ENCODE measurements around the gene WEE2.

WEE2 gene

GRCh38 chr7:141693082-141693481 lies 15.1 kb upstream of the WEE2 start:
- no peak overlapping the region for H3K4me3 ChIP-seq (ENCODE audit: low read length)
- H3K79me2 ChIP-seq (ENCODE audit: control insufficient read depth, low read length) = no peaks in the 10 kb centered on the region
- no peak overlapping the region for H3K4me2 ChIP-seq (ENCODE audit: low read length)
- H3K27me3 ChIP-seq (ENCODE audit: control insufficient read depth, low read length) = peaks cover 16% of the 10 kb centered on the region
- H4K20me1 ChIP-seq (ENCODE audit: control insufficient read depth, insufficient read depth, low read depth, low read length) = no peaks in the 10 kb centered on the region
- no peak for TF ChIP-seq CTCF (IDR thresholded peaks at IDR 0.05; ENCODE audit: low read depth, low read length, poor library complexity, severe bottlenecking)
- TF ChIP-seq EZH2phosphoT487 (IDR thresholded peaks at IDR 0.05; ENCODE audit: borderline replicate concordance, low read length) = no peak
- H3K9me2 ChIP-seq (replicated peaks; ENCODE audit: control insufficient read depth, low read length) = no peaks in the 10 kb centered on the region
- no peaks in the 10 kb centered on the region for H3F3A ChIP-seq (ENCODE audit: control insufficient read depth, insufficient read depth)
- no peaks in the 10 kb centered on the region for H3K9me3 ChIP-seq (ENCODE audit: control insufficient read depth, insufficient read depth, low read length)
- H3K36me3 ChIP-seq (ENCODE audit: control insufficient read depth, low read length) = no peaks in the 10 kb centered on the region
- peaks cover 8% of the 10 kb centered on the region; the same call in 1 of the 2 replicates for H3K4me1 ChIP-seq (ENCODE audit: control insufficient read depth, low read length)
- no peak overlapping the region for H3K27ac ChIP-seq (ENCODE audit: low read depth, low read length)

GRCh38 chr7:141695803-141696289 lies 12.3 kb upstream of the WEE2 start:
- TF ChIP-seq CTCF (IDR thresholded peaks at IDR 0.05; ENCODE audit: low read depth, low read length, poor library complexity, severe bottlenecking) (no peak), EZH2phosphoT487 (IDR thresholded peaks at IDR 0.05; ENCODE audit: borderline replicate concordance, low read length) (no peak)
- Histone ChIP-seq H3K4me1 (ENCODE audit: control insufficient read depth, low read length) (peaks cover 34% of the 10 kb centered on the region), H4K20me1 (ENCODE audit: control insufficient read depth, insufficient read depth, low read depth, low read length) (no peaks in the 10 kb centered on the region), H3K9me2 (replicated peaks; ENCODE audit: control insufficient read depth, low read length) (no peaks in the 10 kb centered on the region), H3K27ac (ENCODE audit: low read depth, low read length) (no peak overlapping the region), H3F3A (ENCODE audit: control insufficient read depth, insufficient read depth) (no peaks in the 10 kb centered on the region), H3K4me2 (ENCODE audit: low read length) (no peak overlapping the region), H3K4me3 (ENCODE audit: low read length) (no peak overlapping the region), H3K36me3 (ENCODE audit: control insufficient read depth, low read length) (no peaks in the 10 kb centered on the region), H3K79me2 (ENCODE audit: control insufficient read depth, low read length) (no peaks in the 10 kb centered on the region), H3K27me3 (ENCODE audit: control insufficient read depth, low read length) (peaks cover 36% of the 10 kb centered on the region), H3K9me3 (ENCODE audit: control insufficient read depth, insufficient read depth, low read length) (no peaks in the 10 kb centered on the region)

GRCh38 chr7:141696348-141696747 lies 11.8 kb upstream of the WEE2 start:
- Histone ChIP-seq H3K27ac (ENCODE audit: low read depth, low read length) (no peak overlapping the region), H3K4me3 (ENCODE audit: low read length) (no peak overlapping the region), H3K4me2 (ENCODE audit: low read length) (no peak overlapping the region)

More at GRCh38 chr7:141696348-141696747, 11.8 kb upstream of the WEE2 start:
- Histone ChIP-seq H3K4me1 (ENCODE audit: control insufficient read depth, low read length) (peaks cover 37% of the 10 kb centered on the region), H3K27me3 (ENCODE audit: control insufficient read depth, low read length) (peaks cover 34% of the 10 kb centered on the region), H3K9me3 (ENCODE audit: control insufficient read depth, insufficient read depth, low read length) (no peaks in the 10 kb centered on the region), H3K9me2 (replicated peaks; ENCODE audit: control insufficient read depth, low read length) (no peaks in the 10 kb centered on the region), H3K79me2 (ENCODE audit: control insufficient read depth, low read length) (no peaks in the 10 kb centered on the region), H4K20me1 (ENCODE audit: control insufficient read depth, insufficient read depth, low read depth, low read length) (no peaks in the 10 kb centered on the region), H3K36me3 (ENCODE audit: control insufficient read depth, low read length) (no peaks in the 10 kb centered on the region), H3F3A (ENCODE audit: control insufficient read depth, insufficient read depth) (no peaks in the 10 kb centered on the region)
- no peak for TF ChIP-seq CTCF (IDR thresholded peaks at IDR 0.05; ENCODE audit: low read depth, low read length, poor library complexity, severe bottlenecking)
- no peak for TF ChIP-seq EZH2phosphoT487 (IDR thresholded peaks at IDR 0.05; ENCODE audit: borderline replicate concordance, low read length)
